IPS-20b (cell line): ENCODE results near the gene ABLIM2.

Experiments used
- H3K27ac ChIP-seq: one replicate; pipeline ENCODE4 v1.5.1; 2013; ENCODE audit warnings: low read length
- H3K27me3 ChIP-seq: 2 replicates; pipeline ENCODE4 v1.6.1; 2013; ENCODE audit warnings: mild to moderate bottlenecking, low read length, inconsistent platforms; ENCODE audit not compliant: insufficient read depth
- H3K36me3 ChIP-seq: 2 replicates; pipeline ENCODE4 v1.6.1; 2013; ENCODE audit warnings: low read depth, mild to moderate bottlenecking, inconsistent platforms, low read length, moderate library complexity; ENCODE audit not compliant: insufficient read depth
- H3K4me1 ChIP-seq: 2 replicates; pipeline ENCODE4 v1.6.1; 2013; ENCODE audit warnings: mild to moderate bottlenecking, control low read depth, inconsistent platforms, low read length, moderate library complexity; ENCODE audit not compliant: insufficient read depth
- H3K4me3 ChIP-seq: 2 replicates; pipeline ENCODE4 v1.5.1; 2013; ENCODE audit warnings: mild to moderate bottlenecking, low read length, inconsistent platforms
- H3K9ac ChIP-seq: 2 replicates; pipeline ENCODE4 v1.6.1; 2013; ENCODE audit warnings: low read depth, mild to moderate bottlenecking, inconsistent platforms, low read length, moderate library complexity
- H3K9me3 ChIP-seq: 2 replicates; pipeline ENCODE4 v1.6.1; 2013; ENCODE audit warnings: mild to moderate bottlenecking, low read depth, low read length, inconsistent platforms; ENCODE audit not compliant: insufficient read depth

The ABLIM2 gene

GRCh38 chr4:8160572-8160971 lies 2.0 kb upstream of the ABLIM2 start:
- peaks cover 55% of the 10 kb centered on the region for H3K27me3 ChIP-seq
- no peaks in the 10 kb centered on the region for H3K9me3 ChIP-seq
- no peaks in the 10 kb centered on the region for H3K36me3 ChIP-seq
- no peak overlapping the region for H3K4me3 ChIP-seq
- H3K9ac ChIP-seq = no peak overlapping the region
- H3K27ac ChIP-seq = no peak overlapping the region
- H3K4me1 ChIP-seq = peaks cover 3% of the 10 kb centered on the region; the same call in 1 of the 2 replicates

GRCh38 chr4:8160233-8160560 lies 1.6 kb upstream of the ABLIM2 start:
- no peak overlapping the region for H3K9ac ChIP-seq
- no peaks in the 10 kb centered on the region for H3K36me3 ChIP-seq
- no peak overlapping the region for H3K27ac ChIP-seq
- no peaks in the 10 kb centered on the region for H3K9me3 ChIP-seq
- peaks cover 59% of the 10 kb centered on the region for H3K27me3 ChIP-seq
- peaks cover 3% of the 10 kb centered on the region; the same call in 1 of the 2 replicates for H3K4me1 ChIP-seq
- H3K4me3 ChIP-seq = no peak overlapping the region

GRCh38 chr4:8159537-8160232 lies 1.1 kb upstream of the ABLIM2 start:
- peaks cover 3% of the 10 kb centered on the region; the same call in 1 of the 2 replicates for H3K4me1 ChIP-seq
- no peak overlapping the region for H3K27ac ChIP-seq
- H3K27me3 ChIP-seq = peaks cover 60% of the 10 kb centered on the region
- no peaks in the 10 kb centered on the region for H3K36me3 ChIP-seq
- H3K9ac ChIP-seq = no peak overlapping the region; the same call in 1 of the 2 replicates
- peak overlapping the region; percentile 72 for H3K4me3 ChIP-seq
- no peaks in the 10 kb centered on the region for H3K9me3 ChIP-seq

GRCh38 chr4:8157944-8158709 lies 486 bp downstream of the ABLIM2 start:
- Histone ChIP-seq H3K36me3 (no peaks in the 10 kb centered on the region), H3K4me3 (peak overlapping the region; percentile 70), H3K4me1 (peaks cover 3% of the 10 kb centered on the region; the same call in 1 of the 2 replicates)

GRCh38 chr4:8157496-8157895 lies 1.1 kb downstream of the ABLIM2 start:
- Histone ChIP-seq H3K27ac (no peak overlapping the region), H3K27me3 (peaks cover 55% of the 10 kb centered on the region), H3K4me3 (peak overlapping the region; percentile 70; the same call in 1 of the 2 replicates), H3K4me1 (peaks cover 3% of the 10 kb centered on the region; the same call in 1 of the 2 replicates), H3K9me3 (no peaks in the 10 kb centered on the region), H3K36me3 (no peaks in the 10 kb centered on the region), H3K9ac (no peak overlapping the region)

More at GRCh38 chr4:8157944-8158709, 486 bp downstream of the ABLIM2 start:
- H3K27ac ChIP-seq = no peak overlapping the region
- peaks cover 55% of the 10 kb centered on the region for H3K27me3 ChIP-seq
- no peak overlapping the region for H3K9ac ChIP-seq
- H3K9me3 ChIP-seq = no peaks in the 10 kb centered on the region

GRCh38 chr4:8156617-8157016 lies 2.0 kb downstream of the ABLIM2 start:
- Histone ChIP-seq H3K27me3 (peaks cover 53% of the 10 kb centered on the region), H3K4me1 (peaks cover 3% of the 10 kb centered on the region; the same call in 1 of the 2 replicates)

GRCh38 chr4:8155660-8156421 lies 2.8 kb downstream of the ABLIM2 start:
- H3K9ac ChIP-seq = no peak overlapping the region
- H3K27ac ChIP-seq = no peak overlapping the region
- peaks cover 46% of the 10 kb centered on the region for H3K27me3 ChIP-seq
- peaks cover 3% of the 10 kb centered on the region; the same call in 1 of the 2 replicates for H3K4me1 ChIP-seq
- no peaks in the 10 kb centered on the region for H3K9me3 ChIP-seq
- H3K36me3 ChIP-seq = no peaks in the 10 kb centered on the region
- H3K4me3 ChIP-seq = no peak overlapping the region

More at GRCh38 chr4:8156617-8157016, 2.0 kb downstream of the ABLIM2 start:
- no peak overlapping the region for H3K4me3 ChIP-seq
- H3K9ac ChIP-seq = no peak overlapping the region
- H3K9me3 ChIP-seq = no peaks in the 10 kb centered on the region
- no peaks in the 10 kb centered on the region for H3K36me3 ChIP-seq
- no peak overlapping the region for H3K27ac ChIP-seq

GRCh38 chr4:8155048-8155447 lies 3.6 kb downstream of the ABLIM2 start:
- H3K9ac ChIP-seq = no peak overlapping the region
- no peaks in the 10 kb centered on the region for H3K36me3 ChIP-seq
- peaks cover 38% of the 10 kb centered on the region for H3K27me3 ChIP-seq
- no peaks in the 10 kb centered on the region for H3K9me3 ChIP-seq
- H3K27ac ChIP-seq = no peak overlapping the region
- H3K4me3 ChIP-seq = no peak overlapping the region
- peaks cover 3% of the 10 kb centered on the region; the same call in 1 of the 2 replicates for H3K4me1 ChIP-seq

- Histone ChIP-seq H3K27ac (no peak overlapping the region), H3K9ac (no peak overlapping the region), H3K36me3 (no peaks in the 10 kb centered on the region), H3K9me3 (no peaks in the 10 kb centered on the region), H3K27me3 (peaks cover 28% of the 10 kb centered on the region), H3K4me1 (no peaks in the 10 kb centered on the region), H3K4me3 (no peak overlapping the region)
Observed at GRCh38 chr4:8153441-8153840, 5.2 kb downstream of the ABLIM2 start.

GRCh38 chr4:8152865-8153257 lies 5.8 kb downstream of the ABLIM2 start:
- Histone ChIP-seq H3K27ac (no peak overlapping the region), H3K9ac (no peak overlapping the region), H3K27me3 (peaks cover 22% of the 10 kb centered on the region), H3K4me1 (no peaks in the 10 kb centered on the region), H3K36me3 (no peaks in the 10 kb centered on the region), H3K4me3 (no peak overlapping the region), H3K9me3 (no peaks in the 10 kb centered on the region)

- H3K9me3 ChIP-seq = no peaks in the 10 kb centered on the region
- H3K4me1 ChIP-seq = peaks cover 4% of the 10 kb centered on the region; the same call in 1 of the 2 replicates
- no peak overlapping the region for H3K9ac ChIP-seq
- H3K4me3 ChIP-seq = no peak overlapping the region
- peaks cover 16% of the 10 kb centered on the region for H3K27me3 ChIP-seq
- no peaks in the 10 kb centered on the region for H3K36me3 ChIP-seq
- no peak overlapping the region for H3K27ac ChIP-seq
Observed at GRCh38 chr4:8152090-8152864, 6.3 kb downstream of the ABLIM2 start.
